Hippocampal formation (tissue), 2 donors: ENCODE measurements around the gene FA2H.
"Not testable (repeated sequence)": the region's sequence is repeated elsewhere in the genome, so short reads cannot be mapped to it uniquely, and the experiment has no call there.

Source experiments
- DNase-seq, 2 donors: peaks; one replicate each; lab custom pipeline; 2025; lab: John Stamatoyannopoulos, UW

FA2H gene

DNA sequence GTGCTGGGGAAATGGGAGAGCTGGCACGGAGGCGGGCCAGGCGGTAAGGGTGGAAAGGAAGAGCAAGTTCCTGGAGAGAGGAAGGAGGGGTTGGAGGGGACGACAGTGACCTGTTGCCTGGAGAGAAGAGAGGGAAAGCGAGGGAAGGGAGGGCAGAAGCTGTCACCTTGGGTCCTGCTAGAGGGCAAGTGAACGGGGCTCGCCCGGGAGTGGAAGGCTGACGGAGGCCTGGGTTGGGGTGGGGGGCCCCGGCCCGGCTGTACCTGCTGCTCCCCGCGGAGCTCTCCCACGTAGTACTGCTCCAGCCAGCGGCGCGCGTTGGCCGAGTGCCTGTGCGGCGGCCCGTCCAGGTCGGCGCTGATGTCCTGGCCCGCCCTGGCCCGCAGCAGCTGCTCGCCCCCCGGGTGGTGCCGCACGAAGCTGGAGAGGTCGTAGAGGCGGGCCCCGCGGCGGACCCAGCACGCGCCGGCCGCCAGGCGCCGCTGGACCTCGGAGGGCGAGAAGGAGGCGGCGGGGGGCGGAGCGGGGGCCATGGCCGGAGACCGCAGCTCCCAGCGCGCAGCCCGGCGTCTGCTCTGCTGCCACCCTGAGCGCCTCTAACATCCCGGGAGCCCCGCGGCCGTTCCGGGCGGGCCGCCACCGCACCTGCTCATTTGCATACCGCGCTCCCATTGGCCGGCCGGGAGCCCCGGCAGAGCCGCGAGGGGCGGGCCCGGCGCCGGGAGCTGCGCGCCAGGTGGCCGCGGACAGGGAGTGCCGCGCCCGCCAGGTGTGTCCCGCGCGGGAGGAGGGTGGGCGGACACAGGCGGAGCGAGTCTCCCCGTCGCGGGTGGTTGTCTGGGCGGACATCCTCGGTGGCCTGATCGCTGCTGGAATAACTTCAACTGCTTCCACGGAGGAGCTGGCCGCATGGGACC is at the start of gene FA2H:
TSS of gene FA2H (minus strand) at position 598 of the 917 bp plus-strand sequence. CDS start at position 533, 65 bp downstream.
- peak; percentile 85 to 90 for DNase-seq

DNA sequence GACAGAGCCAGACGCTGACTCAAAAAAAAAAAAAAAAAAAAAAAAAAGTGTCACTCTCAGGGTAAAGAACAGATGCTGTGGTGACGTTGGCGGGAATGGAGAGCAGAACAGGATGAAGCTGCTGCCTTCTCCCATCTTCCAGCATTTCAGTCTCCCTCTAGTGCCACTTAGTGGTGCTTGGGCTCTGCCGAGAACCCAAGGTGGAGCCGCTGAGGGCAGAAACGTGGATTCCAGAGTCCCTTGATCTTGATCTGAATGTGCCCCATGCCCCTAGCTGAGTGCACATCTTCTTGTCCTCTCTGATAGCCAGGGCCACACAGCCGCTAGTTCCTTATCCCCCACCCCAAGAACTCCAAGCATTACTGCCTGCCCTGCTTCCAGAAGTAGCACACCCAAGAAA is 43.2 kb upstream of the FA2H start:
- no peak for DNase-seq

GRCh38 chr16:74813109-74813641 is 38.6 kb upstream of the FA2H start:
- peak; percentile 42 to 78 for DNase-seq

GRCh38 chr16:74811911-74812310 is 37.3 kb upstream of the FA2H start:
- no peak for DNase-seq

DNA sequence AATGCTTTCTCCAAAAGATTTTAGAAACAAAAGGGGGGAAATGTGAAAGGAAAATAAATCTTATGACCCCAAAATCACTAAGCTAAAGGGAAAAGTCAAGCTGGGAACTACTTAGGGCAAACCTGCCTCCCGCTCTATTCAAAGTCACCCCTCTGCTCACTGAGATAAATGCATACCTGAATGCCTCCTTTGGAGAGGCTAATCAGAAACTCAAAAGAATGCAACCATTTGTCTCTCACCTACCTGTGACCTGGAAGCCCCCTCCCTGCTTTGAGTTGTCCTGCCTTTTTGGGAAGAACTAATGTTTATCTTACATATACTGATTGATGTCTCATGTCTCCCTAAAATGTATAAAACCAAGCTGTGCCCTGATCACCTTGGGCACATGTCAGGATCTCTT is 36.6 kb upstream of the FA2H start:
- not testable (repeated sequence) for DNase-seq

GRCh38 chr16:74807052-74807646 is 32.5 kb upstream of the FA2H start:
- DNase-seq = no peak

DNA sequence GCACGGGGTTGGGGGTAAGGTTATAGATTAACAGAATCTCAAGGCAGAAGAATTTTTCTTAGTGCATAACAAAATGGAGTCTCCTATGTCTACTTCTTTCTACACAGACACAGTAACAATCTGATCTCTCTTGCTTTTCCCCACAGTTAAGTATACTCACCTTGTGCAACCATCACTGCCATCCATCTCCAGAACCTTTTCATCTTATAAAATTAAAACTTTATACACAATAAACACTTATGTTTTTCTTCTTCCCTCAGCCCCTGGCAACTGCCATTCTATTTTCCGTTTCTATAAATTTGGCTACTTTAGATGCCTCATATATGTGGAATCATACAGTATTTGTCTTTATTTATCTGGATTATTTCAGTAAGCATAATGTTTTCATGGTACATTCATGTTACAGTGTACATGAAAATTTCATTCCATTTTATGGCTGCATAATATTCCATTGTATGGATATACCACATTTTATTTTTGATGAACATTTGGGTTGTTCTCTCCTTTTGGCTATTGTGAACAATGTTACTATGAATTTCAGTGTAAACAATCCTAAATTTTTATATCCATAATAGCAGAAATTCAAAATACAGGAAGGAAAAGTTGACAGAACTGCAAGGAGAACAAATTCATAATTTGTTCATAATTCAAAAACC is 25.7 kb upstream of the FA2H start:
- no peak for DNase-seq

GRCh38 chr16:74797414-74797813 is 22.8 kb upstream of the FA2H start:
- no peak for DNase-seq

GRCh38 chr16:74795104-74795503 is 20.5 kb upstream of the FA2H start:
- DNase-seq = no peak

DNA sequence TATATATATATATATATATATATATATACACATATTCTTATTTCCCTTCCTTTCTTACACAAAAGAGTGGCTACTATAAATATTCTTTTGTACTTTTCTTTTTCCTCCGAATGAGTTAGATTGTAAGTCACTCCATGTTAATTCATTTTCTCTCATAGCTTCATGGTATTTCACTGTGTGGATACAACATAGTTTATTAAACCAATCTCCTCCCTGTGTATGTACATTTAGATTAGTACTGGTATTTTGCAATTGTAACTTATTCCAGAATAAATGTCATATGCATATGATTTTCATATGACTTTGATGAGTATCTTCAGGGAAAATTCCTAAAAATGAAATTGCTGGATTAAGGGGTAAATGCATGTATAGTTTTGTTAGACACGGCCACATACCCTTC is 20.0 kb upstream of the FA2H start:
- DNase-seq = no peak

DNA sequence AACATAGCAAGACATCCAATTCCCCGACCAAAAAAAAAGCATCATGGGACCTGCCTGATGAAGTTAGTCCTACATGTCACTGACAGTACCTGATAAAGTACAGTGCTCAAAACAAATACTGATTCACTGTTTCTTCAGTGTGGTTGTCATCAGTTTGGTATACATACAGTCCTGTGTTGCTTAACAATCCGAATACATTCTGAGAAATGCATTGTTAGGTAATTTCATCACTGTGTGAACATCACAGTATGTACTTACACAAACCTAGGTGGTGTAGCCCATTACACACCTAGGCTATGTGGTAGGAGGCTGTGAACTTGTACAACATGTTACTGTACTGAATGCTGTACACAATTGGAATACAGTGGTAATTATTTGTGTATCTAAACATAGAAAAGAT is 19.0 kb upstream of the FA2H start:
- DNase-seq = no peak

DNA sequence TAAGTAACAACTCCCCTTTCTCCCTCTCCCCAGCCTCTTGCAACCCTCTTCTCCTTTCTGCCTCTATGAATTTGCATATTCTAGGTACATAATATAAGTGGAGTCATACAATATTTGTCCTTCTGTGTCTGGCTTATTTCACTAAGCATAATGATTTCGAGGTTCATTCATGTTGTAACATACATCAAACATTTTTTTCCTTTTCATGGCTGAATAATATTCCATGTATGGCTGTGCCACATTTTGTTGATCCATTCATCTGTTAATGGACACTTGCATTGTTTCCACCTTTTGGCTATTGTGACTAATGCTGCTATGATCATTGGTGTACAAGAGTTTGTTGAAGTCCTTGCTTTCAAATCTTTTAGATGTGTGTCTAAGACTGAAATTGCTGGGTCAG is 17.6 kb upstream of the FA2H start:
- DNase-seq = no peak

GRCh38 chr16:74791749-74792148 is 17.1 kb upstream of the FA2H start:
- DNase-seq = not testable (repeated sequence)

DNA sequence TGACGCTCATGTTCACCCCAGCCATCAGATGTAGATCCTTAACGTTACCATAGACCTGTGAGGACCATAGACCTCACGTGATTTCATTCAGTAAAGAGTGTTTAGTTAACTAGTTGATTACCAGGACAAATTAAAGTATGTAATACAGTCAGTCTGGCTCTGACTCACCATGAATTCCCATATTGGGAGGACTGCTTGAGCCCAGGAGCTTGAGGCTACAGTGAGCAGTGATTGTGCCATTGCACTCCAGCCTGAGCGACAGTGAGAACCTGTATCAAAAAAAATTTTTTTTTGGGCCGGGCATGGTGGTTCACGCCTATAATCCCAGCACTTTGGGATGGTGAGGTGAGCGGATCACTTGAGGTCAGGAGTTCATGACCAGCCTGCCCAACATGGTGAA is 13.5 kb upstream of the FA2H start:
- no peak for DNase-seq

DNA sequence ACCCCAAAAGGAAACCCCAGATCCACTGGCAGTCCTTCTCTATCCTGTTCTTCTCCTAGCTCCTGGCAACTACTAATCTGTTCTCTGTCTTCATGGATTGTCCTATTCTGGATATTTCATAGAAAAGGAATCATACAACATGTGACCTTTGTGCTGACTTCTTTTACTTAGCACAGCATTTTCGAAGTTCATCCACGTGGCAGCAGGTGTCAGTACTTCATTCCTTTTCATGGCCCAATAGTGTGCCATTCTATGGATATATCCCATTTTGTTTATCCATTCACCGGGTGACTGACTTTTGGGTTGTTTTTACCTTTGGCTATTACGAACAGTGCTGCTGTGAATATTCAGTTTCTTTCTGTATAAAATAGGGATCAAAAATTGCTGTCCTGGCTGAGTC is 10.4 kb upstream of the FA2H start:
- DNase-seq = no peak

GRCh38 chr16:74778646-74779045 is 4.0 kb upstream of the FA2H start:
- no peak for DNase-seq

DNA sequence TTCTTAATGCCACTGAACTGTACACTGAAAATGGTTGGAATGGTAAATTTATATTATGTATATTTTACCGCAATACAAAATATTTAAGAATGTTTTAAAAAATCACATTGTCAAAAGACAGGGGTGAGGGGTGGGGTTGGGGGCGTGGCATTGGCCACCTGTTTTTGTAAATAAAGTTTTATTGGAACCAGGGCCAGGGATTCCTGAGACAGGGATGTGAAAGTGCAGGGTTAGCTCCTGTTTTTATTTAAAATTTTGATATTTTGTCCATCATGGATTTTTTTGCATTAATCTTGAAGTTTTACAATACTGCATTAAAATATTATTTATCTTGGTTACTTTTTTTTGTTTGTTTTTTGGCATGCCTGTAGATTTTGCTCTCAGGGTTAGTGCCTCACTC is 2.3 kb upstream of the FA2H start:
- DNase-seq = no peak

- DNase-seq = no peak
These were observed 635 bp upstream of the FA2H start for GRCh38 chr16:74775255-74775654.

DNA sequence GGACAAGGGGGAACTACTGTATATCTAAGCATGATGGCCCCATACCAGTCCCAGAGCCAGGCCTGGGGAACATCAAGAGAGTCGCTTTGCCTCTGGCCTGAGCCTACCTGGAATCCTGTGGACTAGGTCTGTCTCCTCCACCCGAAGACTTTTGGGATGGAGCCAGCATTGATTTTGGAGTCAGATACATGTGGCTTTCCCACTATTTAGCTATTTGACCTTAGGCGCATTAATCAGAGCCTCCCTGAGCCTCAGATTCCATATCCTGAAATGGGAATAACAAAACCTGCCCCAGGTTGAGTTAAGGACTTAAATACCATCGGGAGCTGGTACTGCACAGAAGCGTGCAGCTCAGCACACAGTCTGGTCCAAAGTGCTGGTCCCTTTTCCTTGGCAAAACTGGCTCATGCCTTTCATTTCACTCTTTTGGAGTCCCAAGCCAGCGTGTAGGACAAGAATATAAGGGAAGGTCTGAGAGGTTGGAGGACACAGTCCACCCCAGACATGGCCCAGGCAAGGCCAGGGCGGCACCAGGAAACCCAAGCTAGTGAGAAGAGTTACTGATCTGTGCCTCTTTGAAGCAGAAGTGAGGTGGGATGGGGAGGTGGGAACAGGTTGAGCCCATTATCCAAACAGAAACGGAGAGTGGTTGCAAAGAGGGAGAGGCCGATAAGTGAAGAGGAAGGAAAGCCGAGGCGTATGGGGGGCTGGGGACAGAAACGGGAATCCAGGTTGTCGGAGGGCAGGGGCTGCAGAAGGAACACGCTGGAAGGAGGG is 986 bp downstream of the FA2H start:
- DNase-seq = no peak

- no peak for DNase-seq
These were observed 2.8 kb downstream of the FA2H start for GRCh38 chr16:74771656-74772315.

- no peak for DNase-seq
These were observed 3.6 kb downstream of the FA2H start for GRCh38 chr16:74770831-74771526.
